ENCODE data around the gene IPCEF1.

DNA sequence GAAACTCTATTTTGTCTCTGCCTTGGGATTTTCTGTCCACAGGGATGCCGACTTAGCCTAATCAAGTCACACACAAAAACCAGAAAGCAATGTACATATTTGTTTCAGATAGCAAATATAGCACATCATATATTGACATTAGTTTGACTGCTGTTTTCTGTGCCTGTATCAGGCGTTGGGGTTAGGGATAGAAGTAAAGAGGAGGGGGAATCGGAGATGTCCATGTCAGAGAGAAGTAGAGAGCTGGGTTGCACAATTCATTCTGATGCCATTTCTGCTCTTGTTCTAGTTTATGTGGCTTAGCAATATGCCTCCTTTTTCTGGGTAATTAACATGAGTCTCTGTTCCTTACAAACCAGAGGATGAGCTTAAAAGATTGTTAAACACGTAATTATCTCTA, 14.7 kb upstream of the IPCEF1 start:
- TF ChIP-seq, protein P1, sequence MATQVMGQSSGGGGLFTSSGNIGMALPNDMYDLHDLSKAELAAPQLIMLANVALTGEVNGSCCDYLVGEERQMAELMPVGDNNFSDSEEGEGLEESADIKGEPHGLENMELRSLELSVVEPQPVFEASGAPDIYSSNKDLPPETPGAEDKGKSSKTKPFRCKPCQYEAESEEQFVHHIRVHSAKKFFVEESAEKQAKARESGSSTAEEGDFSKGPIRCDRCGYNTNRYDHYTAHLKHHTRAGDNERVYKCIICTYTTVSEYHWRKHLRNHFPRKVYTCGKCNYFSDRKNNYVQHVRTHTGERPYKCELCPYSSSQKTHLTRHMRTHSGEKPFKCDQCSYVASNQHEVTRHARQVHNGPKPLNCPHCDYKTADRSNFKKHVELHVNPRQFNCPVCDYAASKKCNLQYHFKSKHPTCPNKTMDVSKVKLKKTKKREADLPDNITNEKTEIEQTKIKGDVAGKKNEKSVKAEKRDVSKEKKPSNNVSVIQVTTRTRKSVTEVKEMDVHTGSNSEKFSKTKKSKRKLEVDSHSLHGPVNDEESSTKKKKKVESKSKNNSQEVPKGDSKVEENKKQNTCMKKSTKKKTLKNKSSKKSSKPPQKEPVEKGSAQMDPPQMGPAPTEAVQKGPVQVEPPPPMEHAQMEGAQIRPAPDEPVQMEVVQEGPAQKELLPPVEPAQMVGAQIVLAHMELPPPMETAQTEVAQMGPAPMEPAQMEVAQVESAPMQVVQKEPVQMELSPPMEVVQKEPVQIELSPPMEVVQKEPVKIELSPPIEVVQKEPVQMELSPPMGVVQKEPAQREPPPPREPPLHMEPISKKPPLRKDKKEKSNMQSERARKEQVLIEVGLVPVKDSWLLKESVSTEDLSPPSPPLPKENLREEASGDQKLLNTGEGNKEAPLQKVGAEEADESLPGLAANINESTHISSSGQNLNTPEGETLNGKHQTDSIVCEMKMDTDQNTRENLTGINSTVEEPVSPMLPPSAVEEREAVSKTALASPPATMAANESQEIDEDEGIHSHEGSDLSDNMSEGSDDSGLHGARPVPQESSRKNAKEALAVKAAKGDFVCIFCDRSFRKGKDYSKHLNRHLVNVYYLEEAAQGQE (IDR thresholded peaks at IDR 0.05; ENCODE audit: borderline replicate concordance) = no peak
- TF ChIP-seq TAF1 (IDR thresholded peaks at IDR 0.05; ENCODE audit: low read depth) (no peak), POLR2AphosphoS5 (IDR thresholded peaks at IDR 0.05) (no peak), EP300 (conservative IDR thresholded peaks at IDR 0.05; ENCODE audit: poor library complexity, severe bottlenecking) (no peak), RAD21 (conservative IDR thresholded peaks at IDR 0.05) (no peak), EZH2 (IDR thresholded peaks at IDR 0.05; ENCODE audit: borderline replicate concordance, insufficient read depth, low read length, poor library complexity, severe bottlenecking) (no peak)
- TF ChIP-seq, protein P2, sequence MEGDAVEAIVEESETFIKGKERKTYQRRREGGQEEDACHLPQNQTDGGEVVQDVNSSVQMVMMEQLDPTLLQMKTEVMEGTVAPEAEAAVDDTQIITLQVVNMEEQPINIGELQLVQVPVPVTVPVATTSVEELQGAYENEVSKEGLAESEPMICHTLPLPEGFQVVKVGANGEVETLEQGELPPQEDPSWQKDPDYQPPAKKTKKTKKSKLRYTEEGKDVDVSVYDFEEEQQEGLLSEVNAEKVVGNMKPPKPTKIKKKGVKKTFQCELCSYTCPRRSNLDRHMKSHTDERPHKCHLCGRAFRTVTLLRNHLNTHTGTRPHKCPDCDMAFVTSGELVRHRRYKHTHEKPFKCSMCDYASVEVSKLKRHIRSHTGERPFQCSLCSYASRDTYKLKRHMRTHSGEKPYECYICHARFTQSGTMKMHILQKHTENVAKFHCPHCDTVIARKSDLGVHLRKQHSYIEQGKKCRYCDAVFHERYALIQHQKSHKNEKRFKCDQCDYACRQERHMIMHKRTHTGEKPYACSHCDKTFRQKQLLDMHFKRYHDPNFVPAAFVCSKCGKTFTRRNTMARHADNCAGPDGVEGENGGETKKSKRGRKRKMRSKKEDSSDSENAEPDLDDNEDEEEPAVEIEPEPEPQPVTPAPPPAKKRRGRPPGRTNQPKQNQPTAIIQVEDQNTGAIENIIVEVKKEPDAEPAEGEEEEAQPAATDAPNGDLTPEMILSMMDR (IDR thresholded peaks at IDR 0.05; ENCODE audit: poor library complexity, severe bottlenecking) = no peak
